ENCODE measurements around the gene ISLR2.

ISLR2 gene

DNA sequence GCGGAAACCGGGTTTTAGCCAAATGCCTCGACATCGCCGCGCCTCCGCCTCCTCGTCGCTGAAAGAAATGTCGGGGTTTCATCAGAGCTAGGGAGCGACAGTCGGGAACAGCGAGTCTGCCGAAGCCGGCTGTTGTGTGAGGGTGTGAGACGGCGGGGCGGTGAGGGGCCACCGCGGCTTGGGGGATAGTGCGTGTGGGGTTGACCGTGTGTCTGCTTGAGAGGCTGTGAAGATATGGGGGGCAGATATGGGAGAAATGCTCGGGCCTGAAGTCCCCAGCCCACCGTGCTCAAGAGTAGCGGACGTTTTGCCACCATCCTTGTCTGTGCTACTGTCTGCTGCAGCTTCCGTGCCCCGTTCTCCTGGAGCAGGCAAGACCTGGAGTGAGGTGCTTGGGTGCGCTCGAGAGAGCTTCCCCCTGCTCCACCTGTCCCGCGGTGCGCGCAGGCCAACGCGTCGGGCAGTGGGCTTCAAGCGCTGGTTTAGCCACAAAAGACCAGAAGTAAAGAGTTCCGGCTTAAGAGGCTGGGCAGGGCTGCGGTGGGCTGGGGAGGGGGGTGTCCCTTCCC lies 716 bp upstream of the ISLR2 start:
- DNase-seq (ENCODE audit: low read depth) = no peak

DNA sequence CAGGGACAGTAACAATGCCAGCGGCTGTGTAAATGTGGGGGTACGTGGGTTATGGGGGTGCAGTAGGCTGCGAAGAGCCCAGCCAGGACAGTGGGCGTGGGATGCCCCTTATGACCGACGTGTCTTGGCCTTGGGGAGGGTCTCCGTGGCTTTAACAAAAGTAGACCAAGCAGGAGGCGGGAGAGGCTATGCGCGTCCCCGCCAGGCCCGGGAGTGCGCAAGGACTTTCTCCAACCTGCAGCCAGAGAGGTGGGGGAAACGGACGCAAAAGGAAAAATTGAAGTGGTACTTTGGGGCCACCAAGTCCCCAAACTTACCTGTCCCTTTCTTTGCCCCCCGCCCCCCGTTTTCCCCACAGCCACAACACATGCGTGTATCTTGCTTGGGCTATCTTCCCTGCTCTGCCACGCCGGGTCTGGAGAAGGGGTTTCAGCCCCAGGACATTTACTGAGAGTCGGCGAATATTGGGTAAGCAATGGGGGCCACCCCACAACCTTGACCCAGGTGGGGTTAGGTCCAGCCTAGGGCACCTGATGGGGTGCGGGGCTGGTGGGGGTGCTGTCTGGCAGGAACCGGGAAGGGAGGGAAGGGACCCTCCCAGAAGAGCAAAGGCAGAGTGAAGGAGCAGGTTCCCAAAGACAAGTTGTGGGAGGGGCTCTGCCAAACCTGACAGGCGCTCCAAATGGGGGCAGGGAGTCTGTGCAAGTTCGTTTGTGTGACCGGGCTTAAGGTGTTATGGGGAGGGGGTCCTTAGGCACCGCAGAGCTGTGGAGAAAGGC lies 652 bp downstream of the ISLR2 start:
- no peak for DNase-seq (ENCODE audit: low read depth)

DNA sequence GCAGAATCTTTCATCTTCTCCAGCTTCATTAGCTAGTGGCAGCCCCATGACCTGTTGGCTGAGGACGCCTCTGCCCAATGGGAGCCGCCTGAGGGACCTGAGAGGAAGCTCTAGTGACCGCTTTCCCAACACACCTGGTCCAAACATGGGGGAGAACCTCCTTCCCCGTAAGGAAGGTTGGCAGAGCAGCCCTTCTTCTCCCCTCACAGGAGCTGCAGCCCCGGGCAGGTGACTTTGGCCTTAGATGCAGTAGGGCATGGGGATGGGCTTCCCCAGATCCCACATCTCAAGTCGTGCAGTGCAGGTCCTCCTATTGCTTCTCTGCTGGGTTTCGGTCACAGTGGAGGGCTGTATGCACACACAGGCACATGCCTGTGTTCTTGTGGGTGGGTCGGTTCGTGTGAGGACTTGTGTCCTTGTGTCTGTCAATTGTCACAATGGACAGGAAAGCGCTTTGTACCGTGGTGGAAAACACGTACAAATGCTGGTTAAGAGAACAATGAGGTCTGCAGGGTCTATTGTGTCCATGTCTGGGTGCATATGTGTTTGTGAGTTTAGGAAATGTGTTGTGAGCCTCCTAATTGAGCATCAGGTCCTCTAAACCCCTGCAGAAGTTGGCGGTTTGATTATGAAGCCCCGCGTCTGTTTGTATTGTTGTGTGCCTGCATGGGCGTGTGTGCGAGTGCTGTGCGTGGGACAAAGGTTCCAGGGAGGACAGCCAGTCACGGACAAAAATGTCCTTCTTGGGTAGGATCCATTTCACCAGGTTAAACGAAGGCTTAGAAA lies 1.4 kb downstream of the ISLR2 start:
- no peak for DNase-seq (ENCODE audit: low read depth)

DNA sequence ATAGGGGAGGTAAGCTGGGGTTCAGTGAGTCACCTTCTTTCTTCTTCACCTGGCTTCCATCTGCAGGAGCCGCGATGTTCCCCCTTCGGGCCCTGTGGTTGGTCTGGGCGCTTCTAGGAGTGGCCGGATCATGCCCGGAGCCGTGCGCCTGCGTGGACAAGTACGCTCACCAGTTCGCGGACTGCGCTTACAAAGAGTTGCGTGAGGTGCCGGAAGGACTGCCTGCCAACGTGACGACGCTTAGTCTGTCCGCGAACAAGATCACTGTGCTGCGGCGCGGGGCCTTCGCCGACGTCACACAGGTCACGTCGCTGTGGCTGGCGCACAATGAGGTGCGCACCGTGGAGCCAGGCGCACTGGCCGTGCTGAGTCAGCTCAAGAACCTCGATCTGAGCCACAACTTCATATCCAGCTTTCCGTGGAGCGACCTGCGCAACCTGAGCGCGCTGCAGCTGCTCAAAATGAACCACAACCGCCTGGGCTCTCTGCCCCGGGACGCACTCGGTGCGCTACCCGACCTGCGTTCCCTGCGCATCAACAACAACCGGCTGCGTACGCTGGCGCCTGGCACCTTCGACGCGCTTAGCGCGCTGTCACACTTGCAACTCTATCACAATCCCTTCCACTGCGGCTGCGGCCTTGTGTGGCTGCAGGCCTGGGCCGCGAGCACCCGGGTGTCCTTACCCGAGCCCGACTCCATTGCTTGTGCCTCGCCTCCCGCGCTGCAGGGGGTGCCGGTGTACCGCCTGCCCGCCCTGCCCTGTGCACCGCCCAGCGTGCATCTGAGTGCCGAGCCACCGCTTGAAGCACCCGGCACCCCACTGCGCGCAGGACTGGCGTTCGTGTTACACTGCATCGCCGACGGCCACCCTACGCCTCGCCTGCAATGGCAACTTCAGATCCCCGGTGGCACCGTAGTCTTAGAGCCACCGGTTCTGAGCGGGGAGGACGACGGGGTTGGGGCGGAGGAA lies 2.6 kb downstream of the ISLR2 start:
- no peak for DNase-seq (ENCODE audit: low read depth)

DNA sequence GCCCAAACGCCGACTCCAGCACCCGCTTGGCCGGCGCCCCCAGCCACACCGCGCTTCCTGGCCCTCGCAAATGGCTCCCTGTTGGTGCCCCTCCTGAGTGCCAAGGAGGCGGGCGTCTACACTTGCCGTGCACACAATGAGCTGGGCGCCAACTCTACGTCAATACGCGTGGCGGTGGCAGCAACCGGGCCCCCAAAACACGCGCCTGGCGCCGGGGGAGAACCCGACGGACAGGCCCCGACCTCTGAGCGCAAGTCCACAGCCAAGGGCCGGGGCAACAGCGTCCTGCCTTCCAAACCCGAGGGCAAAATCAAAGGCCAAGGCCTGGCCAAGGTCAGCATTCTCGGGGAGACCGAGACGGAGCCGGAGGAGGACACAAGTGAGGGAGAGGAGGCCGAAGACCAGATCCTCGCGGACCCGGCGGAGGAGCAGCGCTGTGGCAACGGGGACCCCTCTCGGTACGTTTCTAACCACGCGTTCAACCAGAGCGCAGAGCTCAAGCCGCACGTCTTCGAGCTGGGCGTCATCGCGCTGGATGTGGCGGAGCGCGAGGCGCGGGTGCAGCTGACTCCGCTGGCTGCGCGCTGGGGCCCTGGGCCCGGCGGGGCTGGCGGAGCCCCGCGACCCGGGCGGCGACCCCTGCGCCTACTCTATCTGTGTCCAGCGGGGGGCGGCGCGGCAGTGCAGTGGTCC lies 3.5 kb downstream of the ISLR2 start:
- DNase-seq (ENCODE audit: low read depth) = no peak

DNA sequence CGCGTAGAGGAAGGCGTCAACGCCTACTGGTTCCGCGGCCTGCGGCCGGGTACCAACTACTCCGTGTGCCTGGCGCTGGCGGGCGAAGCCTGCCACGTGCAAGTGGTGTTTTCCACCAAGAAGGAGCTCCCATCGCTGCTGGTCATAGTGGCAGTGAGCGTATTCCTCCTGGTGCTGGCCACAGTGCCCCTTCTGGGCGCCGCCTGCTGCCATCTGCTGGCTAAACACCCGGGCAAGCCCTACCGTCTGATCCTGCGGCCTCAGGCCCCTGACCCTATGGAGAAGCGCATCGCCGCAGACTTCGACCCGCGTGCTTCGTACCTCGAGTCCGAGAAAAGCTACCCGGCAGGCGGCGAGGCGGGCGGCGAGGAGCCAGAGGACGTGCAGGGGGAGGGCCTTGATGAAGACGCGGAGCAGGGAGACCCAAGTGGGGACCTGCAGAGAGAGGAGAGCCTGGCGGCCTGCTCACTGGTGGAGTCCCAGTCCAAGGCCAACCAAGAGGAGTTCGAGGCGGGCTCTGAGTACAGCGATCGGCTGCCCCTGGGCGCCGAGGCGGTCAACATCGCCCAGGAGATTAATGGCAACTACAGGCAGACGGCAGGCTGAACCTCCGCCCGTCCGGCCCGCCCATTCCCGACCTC lies 4.1 kb downstream of the ISLR2 start:
- DNase-seq (ENCODE audit: low read depth) = no peak

DNA sequence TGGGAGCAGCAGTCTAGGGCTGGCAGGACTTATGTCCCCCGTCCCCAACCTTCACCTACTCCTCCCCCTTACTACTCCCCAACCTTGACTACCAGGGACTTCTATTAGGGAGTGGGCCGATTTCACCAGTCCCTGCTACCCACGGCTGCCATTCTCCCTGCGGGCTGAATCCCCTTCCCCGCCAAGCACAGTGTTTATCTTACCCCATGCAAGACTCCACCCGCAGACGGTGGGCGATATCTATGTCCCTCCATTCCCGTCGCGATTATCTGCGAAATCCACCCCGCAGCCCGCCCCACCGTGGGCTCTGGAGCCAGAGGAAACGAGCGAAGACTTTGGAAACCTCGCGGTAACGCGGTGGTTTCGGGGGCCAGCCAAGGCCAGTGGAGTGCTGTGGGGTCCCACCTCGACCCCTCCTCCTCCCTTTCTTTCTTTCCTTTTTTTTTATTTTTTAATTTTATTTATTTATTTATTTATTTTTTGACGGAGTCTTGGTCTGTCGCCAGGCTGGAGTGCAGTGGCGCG lies 4.7 kb downstream of the ISLR2 start:
- no peak for DNase-seq (ENCODE audit: low read depth)

DNA sequence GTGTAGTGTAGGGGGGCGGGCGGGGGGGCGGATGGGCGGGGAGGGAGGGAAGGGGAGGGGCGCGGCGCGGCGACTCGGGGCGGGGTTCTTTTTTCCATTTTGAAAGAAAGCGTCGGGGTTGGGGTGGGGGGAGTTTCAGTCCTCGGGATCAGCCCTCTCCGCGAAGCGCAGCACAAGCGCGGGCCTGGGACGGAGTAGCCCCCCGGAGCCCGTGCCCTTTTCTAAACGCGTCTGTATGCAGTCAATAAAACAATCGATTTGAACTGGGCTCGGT lies 6.1 kb downstream of the ISLR2 start:
- no peak for DNase-seq (ENCODE audit: low read depth)

DNA sequence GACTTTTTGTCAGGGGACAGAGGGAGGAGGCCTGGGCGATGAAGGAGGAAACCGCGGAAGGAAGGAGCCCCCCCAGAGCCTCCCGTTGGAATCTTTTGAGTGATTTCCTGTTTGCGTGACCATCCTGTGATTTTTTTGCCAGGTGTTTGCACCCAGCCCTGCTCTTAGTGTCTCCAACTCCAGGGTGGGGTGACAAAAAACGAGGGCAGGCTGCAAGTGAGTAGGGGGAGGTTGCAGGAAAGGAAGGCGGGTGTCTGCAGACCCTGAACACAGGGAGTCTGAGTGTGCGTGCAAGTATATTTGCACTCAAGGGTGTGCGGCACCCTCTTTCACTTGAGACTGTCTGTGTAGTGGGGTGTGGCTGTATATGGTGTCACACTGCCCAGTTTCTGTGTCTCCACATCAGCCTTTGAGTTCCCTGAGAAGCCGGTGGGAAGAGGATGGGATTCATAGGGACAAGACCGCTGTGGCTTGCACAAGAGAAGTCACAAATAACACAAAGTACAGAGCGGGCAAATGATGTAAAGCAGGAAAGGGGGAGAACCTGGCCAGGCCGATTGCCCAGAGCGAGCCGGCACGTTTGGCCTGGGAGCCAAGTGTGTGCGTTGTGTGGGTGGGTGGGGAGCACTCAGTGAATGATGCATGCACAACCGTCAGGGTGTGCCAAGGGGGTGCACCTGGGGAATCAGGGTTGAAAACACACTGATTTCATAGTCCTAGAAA lies 6.6 kb downstream of the ISLR2 start:
- no peak for DNase-seq (ENCODE audit: low read depth)

DNA sequence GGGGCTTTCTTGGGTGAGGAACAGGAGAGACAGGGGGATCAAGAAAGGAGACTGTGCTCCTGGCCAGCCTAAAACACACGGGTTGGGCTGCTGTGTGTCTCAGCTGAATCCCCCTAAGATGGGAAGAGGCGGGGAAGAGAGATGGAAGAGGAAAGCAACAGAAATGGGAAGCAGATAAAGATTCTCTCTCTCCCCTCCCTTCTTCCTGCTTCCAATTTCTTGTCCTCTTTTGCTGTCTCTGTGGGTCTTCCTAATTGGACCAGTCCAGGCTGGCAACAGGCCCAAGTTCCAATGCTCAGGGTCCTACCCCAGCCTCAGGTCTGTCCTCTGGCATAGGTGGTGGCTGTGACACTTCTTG lies 7.1 kb downstream of the ISLR2 start:
- DNase-seq (ENCODE audit: low read depth) = no peak

DNA sequence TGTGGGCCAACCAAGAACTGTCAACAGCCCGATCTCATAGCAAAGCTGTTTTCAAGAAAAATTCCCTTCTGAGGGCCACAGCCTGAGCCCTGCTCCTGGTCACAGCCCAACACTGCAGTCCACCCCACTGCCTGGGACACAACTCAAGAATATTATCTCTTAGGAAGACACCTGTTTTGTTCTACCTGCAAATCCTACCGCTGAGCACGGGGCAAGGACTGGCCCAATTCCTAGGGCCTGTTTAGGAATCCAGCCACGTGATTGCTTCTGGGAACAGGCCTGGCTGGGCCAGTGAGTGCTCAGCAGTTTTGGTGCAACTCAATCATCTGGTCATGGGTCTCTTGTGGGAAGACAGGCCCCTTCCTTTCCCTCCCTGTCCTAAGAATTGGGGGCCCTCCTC lies 8.3 kb downstream of the ISLR2 start:
- no peak for DNase-seq (ENCODE audit: low read depth)

DNA sequence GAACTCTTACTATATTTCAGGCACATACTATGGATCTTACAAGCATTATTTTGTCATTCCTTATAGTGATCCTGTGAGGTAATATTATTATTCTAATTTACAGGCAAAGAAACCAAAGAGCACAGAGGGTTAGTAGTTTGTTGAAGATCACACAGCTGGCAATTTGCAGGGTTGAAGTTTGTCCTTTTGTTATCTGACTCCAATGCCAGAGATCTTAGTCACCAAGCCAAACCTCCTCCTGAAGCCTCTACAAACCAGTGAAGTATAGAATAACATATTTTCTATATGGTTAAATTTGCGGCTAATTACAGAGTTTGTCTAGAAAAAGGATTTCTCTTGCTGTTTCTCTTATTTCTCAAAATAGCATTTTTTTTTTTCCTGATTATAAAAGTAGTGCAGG lies 11.2 kb downstream of the ISLR2 start:
- DNase-seq (ENCODE audit: low read depth) = no peak

DNA sequence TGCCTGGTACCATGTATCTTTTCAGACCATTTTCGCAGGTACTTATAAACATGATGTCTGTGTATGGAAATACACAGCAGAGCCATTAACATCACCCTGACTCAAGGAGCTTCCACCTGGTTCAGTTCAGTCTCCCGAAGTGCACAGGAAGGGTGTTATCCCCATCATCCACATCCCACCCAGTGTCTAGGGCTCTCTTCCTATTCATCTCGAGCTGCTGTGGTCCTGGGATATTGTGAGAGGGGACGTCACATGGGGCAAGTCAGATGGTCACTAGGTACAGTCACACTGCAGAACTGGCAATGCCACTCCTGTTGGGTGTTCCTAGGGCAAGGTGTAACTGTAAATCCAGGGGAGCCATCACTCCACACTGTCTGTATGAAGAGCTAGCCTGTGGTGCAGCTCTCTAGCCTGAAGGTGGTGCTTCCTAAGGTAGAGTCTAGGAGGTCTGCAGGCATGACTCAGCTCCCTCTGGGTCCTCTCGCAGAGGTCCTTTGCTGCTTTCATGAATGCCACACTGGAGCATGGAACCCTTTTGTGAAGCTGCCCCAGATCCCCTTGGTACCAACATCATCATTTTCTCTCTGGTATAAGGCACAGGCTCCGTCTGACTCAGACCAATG lies 13.9 kb downstream of the ISLR2 start:
- DNase-seq (ENCODE audit: low read depth) = no peak

DNA sequence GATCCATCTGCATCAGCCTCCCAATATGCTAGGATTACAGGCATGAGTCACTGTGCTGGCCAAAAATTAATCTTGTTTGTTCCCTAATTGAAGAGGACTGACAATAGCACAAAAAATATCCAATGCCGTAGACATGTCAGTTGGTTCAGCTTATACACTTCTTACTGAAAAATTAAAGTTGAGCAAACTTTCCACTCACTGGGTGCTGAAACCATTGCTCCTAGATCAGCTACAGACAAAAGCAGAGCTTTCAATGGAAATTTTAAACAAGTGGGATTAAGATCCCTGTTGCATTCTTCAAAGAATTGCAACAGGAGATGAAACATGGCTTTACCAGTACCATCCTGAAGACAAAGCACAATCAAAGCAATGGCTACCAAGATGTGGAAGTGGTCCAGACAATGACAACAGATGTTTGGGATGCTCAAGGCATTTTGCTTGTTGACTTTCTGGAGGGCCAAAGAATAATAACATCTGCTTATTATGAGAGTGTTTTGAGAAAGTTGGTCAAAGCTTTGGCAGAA lies 16.0 kb downstream of the ISLR2 start:
- DNase-seq (ENCODE audit: low read depth) = no peak

DNA sequence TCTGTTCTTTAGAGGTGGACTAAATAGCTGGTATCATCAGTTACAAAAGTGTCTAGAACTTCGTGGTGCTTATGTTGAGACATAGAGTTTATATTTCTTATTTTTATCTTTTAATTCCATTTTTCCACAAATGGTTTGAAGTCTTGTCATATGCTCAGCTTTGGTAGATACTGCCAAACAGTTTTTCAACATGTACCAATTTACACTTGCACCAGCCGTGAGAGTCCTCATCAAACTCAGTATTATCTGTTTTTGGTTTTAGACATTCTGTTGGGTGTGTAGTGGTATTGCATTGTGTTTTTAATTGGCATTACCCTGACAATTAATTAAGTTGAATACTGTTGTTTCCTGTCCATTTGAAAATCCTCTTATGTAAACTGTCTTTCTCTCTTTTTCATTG lies 16.7 kb downstream of the ISLR2 start:
- DNase-seq (ENCODE audit: low read depth) = no peak

DNA sequence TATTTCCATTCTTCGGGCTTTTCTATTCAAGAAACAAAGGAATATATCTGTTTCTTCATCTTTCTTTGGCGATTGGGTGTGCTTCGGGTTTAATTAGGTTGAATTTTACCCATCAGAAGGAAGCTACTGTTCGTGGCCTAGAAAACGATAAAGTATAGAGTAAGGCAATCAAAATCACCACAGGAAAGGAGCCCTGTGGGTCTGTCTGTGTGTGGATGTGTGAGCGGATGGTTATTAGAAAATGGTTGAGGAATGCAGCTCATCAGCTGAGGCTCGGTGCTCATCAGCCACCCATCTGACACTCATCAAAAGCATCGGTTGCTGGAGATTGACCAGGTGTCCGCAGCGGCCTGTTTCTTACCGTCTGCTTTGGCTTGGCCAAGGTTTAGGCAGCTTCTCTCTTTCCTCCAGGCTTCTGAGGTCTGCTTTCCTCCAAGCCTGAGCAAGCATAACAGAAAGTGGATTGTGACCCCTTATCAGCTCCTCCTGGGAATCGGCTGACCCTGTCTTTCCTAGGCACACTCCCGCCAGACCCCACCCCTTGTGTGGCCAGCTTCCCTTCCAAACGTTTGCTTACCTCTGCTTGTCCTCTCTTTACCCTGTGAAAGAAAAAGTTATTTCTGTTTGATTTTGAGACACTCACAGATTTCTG lies 25.5 kb downstream of the ISLR2 start:
- no peak for DNase-seq (ENCODE audit: low read depth)

DNA sequence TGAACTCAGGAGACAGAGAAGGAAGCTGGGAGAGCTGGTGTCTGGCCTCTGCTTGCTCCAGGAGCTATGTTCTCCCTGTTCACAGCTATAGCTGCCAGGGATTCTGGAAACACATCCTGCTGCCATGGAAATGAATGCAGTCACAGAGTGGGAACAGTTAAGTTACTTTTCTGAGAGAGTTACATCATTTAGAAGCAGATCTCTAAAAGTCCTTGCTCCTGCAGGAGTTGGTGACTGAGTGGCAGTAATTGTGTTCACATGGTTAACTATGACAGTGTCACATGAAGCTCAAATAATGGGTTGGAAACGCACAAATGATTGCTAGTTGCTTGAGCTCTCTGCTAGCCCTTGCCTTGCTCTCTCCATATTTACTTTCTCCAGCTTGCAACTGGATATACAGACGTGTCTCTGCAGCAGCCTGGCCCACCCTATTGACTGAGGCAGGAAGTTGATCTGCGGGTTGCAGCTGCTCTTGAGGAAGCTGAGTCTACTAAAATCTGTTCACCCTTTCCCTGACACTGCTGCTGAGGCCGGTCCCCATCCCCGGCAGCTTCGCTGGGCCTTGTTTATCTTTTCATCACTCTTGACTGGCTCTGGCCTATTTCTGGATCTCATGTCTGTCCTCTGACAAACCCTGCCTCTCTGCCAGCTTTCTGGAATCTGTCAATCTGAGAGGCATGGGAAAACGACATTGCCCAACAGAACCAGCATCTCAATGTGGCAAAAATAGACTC lies 26.5 kb downstream of the ISLR2 start:
- no peak for DNase-seq (ENCODE audit: low read depth)

Data from stimulated activated CD8-positive, alpha-beta memory T cell treated with anti-CD3 and anti-CD28 coated beads, Interleukin-12 subunit alpha, Interleukin-12 subunit beta, amount 100 ng/mL, for 1 hour (primary cell).